HG03139 (cell line): Measurements from ENCODE around the gene CDKN1A.

Experiments used
- ATAC-seq: cut with Tn5 transposase; IDR thresholded peaks from one replicate; pipeline ENCODE4 v1.9.1; 2021; ENCODE audit not compliant: unreplicated experiment

The CDKN1A gene

DNA sequence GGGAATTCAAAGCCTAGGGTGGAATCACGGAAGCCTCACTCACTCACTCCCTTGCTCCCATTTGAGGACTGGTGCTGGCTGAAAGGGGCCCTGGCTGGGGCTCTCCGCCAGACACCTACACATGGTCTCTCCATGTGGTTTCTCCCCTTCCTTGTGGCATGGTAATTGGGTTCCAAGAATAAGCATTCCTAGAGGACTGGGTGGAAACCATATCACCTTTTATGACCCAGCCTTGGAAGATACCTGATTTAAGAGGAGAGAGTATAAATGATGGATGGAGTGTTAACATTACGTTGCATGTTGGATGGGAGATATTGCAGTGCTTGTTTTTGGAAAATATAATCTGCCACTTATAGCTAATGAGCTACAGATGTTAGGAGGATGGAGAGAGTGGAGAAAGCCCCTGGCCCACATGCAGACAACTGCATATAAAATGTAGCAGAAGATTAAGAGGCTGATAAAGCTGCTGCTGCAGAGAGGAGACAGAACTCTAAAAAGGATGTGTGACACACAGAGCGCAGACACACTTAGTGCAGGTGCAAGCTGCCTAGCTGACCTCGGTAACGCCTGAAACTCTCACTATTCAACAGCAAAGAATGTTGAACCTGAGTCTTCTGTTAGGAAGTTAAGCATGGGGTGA, 23.3 kb upstream of the CDKN1A start:
- ATAC-seq = no peak

DNA sequence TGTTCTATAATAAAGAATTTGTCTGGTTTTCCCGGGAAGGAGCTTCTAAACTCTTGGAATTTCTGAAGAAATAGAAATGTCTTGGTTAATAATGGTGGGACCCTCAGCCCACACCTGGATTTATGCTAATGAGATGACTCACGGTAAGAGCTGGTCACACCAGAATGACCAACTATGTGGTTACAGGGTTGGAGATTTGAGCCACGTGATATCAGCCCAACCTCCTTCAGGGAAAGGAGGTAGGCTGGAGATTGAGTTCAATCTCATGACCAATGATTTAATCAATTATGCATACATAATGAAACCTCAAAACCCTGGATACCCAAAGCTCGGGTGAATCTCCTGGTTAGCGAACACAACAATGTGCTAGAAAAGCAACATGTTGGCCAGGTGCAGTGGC, 22.1 kb upstream of the CDKN1A start:
- no peak for ATAC-seq

- no peak for ATAC-seq
Observed at GRCh38 chr6:36657271-36657670, 21.2 kb upstream of the CDKN1A start.

DNA sequence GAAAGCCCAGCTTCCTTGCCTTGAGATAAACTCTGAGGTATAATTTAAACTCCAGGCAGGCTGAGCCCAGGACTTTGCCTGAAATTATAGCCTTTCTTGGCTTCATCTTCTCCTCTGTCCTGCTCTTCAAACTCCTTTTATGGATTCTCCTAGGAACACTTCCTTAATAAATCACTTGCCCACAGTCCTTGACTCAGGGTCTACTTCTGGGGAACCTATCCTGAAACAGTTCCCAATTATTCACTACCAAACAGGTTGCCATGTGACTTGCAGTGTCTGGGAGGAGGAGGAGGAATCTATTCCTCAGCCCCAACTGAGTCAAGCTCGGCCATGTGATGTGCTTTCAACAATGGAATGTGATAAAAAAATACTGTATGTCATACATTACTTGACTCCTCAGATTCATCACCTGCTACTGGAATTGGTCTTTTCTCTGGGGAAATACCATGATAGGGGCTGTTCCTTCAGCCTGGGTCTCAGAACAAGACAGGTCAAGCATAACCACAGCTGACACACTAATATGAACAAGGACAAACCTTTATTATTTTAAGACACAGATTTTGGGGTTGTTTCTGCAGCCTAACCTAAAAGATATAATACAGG, 20.5 kb upstream of the CDKN1A start:
- no peak for ATAC-seq

- ATAC-seq = no peak
Observed at GRCh38 chr6:36659271-36659670, 19.2 kb upstream of the CDKN1A start.

DNA sequence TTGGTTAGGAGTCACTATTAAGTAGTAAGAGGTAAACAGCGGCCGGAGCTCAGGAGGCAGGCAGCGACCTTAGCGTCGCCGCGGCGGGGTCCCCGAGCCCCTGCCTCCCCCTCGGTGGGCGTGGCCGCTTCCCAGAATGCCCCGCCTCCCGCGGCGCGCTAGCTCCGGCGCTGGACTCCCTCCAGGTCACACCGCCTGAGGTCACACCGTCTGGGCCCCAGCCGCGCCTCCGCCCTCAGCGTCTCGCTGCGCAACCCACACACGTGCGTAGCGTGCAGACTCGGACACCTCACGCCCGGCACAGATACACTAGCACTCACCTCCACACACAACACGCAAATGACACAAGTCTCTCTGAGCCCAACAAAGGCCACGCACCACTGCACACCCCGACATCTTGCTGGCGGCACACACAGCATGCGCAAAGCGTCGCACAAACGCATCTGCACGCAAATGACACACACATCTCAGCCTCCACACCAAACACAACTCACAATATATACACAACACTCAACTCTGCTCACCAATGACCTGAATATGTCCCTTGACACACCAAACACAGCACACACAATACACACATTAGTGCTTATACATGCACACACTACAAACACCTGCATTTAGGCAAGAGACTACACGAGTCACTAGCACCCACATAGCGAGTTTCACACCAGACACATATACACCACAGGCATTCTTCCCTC, 17.6 kb upstream of the CDKN1A start:
- ATAC-seq = no peak

- ATAC-seq = no peak
Observed at GRCh38 chr6:36662380-36662779, 16.1 kb upstream of the CDKN1A start.

DNA sequence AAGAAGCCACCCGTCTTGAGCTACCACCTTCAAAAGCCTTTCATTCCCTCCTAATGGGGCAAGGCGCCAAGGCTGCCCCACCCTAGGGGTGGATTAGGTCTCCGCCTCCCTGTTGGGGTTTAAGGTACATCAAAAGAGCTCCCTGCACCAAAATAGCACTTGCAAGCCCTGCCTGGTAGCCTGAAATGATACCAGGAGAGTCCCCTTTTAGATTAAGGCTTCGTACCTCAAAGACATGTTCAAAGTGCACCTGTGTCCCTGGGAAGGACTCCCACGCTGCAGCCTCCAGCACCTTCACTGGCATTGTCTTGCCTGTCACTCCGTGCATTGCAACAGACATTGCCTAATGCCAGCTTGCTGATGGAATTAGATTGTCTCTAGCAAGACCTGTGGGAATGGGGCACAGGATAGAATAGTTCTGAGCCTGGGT, 15.7 kb upstream of the CDKN1A start:
- ATAC-seq = no peak

DNA sequence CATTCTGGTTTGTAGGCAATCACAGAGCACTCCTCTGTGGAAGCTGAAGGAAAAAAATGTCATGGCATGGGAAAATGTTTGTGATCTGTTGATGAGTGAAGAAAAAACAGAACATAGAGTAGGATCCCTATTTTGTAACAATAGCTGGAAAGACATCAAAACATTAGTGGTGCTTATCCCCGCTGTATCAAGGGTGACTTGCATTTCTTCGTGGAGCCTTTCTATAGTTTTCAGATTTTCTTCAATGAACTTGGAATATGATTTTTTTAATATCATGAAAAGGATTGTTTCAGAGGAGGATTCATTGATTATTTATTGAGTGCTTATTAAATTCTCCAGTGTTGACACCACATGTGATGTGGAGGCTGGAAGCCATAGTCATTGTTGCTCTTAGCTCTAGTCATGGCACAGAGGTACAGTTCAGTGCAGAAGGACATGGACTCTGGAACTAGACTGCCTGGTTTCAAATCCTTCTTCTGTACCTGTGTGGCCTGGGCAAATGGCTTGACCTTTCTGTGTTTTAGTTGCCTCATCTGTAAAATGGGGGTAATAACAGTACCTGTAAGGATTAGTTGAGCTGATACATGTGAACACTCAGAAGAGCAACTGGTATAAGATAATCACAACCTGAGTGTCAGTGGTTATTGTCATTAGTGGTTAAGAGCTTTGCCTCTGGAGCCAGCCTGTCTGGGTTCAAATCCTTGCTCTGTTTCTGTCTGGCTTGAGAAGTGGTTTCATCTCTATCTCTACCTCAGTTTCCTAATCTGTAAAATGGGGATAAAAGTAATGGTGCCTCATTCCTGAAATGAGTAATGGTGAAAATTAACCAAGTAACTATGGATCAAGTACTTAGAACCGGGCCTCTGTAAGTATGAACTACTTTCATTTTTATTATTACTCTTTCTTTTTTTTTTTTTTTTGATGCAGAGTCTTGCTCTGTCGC, 14.7 kb upstream of the CDKN1A start:
- no peak for ATAC-seq

DNA sequence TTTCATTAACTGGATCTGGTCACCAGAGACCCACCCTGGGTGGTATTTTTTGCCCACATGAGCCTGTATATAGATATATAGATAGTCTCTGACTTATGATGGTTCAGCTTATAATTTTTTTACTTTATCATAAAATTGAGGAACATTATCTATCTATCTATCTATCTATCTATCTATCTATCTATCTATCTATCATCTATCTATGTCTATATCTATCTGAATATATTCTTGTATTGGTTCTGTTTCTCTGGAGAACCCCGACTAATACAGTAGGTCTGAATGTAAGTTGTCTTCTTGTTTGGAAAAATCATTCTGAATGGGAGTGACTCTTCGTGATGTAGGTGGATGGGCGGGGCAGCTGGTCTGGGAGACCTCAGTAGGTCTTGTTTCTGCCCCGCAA, 13.3 kb upstream of the CDKN1A start:
- no peak for ATAC-seq

DNA sequence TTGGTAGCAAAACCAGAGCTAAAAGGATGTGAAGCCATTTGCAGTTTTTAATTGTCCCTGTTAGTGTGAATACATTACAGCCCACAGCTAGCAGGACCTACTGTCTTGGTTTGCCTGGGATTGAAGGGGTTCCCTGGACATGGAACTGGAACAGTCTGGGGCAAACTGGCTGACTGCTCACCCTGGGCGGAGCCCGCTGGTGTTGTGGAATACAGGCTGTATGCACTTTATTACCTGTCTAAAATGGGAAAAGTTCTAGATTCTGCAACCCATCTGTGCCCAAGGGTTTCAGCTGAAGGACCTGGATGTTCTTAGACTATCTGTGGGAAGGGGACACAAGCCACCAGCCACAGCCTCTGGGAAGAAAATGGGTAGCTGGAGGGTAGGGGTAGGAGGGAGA, 12.2 kb upstream of the CDKN1A start:
- ATAC-seq = no peak

- peak; percentile 65 for ATAC-seq
Observed at GRCh38 chr6:36666826-36667591, 11.5 kb upstream of the CDKN1A start.

DNA sequence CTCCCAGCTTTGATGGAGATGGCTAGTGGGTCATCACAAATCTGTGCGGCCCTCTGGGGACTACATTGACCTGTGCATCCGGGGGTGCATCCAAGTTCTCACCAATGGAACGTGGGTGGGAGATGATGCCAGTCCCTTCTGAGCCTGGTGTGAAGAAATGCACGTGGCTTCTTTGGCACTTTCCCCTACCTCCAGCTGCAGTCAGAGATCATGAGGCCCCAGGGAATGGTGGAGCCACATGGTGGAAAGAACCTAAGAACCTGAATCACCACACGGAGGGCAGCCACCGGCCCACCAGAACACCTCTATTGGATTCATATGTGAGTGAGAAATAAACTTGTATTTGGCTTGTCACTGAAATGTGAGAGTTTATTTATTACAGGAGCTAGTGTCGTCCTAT, 9.9 kb upstream of the CDKN1A start:
- no peak for ATAC-seq

DNA sequence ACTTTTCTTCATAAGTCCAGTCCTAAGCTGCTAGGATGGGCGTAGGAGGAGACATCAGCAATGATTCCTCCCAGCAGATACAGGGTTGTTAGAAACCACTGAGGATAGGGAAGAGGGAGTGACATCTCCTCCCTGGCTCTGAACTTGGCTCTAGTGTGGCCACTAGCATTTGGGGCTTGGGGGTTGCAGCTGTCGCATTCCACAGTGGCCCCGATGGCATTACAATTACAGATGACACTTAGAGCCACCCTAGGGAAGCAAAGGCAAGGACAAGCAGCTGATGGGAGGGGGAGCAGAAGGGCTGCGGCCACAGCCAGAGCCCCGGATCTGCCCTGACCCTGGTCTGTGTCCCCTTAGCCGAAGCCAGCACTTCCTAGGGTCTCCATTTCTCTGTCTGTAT, 9.5 kb upstream of the CDKN1A start:
- ATAC-seq = no peak

DNA sequence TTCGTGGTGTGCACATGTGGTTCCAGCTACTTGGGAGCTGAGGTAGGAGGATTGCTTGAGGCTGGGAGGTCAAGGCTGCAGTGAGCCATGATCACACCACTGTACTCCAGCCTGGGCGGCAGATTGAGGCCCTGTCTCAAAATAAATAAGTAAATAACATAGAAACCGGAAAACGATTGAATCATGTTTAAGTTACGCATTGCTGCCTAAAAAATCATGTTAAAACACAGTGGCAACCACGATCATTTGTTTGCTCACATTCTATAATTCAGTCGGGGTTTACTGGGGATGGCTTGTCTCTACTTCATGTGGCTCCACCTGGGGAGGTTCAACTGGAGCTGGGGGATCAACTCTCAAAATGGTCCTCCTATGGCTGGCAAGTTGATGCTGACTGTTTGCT, 8.2 kb upstream of the CDKN1A start:
- no peak for ATAC-seq

DNA sequence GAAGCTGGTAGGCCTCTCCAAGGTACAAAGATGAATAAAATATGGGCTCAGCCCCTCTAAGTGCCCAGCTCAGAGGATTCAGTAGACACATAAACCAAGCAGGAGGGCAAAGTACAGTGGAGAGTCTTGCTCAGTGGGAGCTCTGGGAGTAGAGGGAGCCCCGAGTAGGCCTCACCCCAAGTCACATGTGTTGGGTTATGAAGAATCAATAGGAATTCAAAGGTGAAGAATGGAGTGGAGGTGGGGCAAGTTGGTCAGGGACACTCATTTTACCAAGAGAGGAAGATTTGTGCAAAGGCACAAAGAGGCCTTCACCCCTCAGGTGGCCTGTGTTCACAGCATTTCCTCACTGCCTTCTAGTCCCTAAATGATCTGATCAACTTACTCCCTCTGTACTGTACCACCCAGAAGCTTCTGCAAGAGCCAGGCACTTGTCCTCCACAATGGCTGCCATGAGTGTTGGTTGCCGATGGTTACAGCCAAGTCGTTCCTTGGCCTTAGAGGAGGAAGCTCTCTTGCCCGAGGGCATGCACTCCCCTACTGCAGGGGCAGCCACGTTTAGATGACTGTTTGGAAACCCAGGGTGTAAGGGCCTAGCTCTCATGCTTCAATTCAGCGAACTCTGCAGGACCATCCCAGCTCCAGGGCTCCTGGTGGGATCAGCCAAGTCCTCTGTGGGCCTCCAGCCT, 6.7 kb upstream of the CDKN1A start:
- no peak for ATAC-seq

DNA sequence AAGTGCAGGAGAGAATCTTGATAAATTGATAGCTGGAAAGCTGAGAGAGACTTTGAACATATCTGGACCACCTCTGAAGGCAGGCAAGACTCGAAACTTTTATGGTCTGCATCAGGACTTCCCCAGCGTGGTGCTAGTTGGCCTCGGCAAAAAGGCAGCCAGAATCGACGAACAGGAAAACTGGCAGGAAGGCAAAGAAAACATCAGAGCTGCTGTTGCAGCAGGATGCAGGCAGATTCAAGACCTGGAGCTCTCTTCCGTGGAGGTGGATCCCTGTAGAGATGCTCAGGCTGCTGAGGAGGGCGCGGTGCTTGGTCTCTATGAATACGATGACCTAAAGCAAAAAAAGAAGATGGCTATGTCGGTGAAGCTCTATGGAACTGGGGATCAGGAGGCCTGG, 4.6 kb upstream of the CDKN1A start:
- no peak for ATAC-seq

GRCh38 chr6:36674942-36675341, 3.6 kb upstream of the CDKN1A start:
- ATAC-seq = no peak

DNA sequence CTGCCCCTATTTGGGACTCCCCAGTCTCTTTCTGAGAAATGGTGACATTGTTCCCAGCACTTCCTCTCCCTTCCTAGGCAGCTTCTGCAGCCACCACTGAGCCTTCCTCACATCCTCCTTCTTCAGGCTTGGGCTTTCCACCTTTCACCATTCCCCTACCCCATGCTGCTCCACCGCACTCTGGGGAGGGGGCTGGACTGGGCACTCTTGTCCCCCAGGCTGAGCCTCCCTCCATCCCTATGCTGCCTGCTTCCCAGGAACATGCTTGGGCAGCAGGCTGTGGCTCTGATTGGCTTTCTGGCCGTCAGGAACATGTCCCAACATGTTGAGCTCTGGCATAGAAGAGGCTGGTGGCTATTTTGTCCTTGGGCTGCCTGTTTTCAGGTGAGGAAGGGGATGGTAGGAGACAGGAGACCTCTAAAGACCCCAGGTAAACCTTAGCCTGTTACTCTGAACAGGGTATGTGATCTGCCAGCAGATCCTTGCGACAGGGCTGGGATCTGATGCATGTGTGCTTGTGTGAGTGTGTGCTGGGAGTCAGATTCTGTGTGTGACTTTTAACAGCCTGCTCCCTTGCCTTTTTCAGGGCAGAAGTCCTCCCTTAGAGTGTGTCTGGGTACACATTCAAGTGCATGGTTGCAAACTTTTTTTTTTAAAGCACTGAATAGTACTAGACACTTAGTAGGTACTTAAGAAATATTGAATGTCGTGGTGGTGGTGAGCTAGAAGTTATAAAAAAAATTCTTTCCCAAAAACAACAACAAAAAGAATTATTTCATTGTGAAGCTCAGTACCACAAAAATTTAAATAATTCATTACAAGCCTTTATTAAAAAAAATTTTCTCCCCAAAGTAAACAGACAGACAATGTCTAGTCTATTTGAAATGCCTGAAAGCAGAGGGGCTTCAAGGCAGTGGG, 2.1 kb upstream of the CDKN1A start:
- ATAC-seq = no peak
